ENCODE data around the gene GRK6.

The GRK6 gene

DNA sequence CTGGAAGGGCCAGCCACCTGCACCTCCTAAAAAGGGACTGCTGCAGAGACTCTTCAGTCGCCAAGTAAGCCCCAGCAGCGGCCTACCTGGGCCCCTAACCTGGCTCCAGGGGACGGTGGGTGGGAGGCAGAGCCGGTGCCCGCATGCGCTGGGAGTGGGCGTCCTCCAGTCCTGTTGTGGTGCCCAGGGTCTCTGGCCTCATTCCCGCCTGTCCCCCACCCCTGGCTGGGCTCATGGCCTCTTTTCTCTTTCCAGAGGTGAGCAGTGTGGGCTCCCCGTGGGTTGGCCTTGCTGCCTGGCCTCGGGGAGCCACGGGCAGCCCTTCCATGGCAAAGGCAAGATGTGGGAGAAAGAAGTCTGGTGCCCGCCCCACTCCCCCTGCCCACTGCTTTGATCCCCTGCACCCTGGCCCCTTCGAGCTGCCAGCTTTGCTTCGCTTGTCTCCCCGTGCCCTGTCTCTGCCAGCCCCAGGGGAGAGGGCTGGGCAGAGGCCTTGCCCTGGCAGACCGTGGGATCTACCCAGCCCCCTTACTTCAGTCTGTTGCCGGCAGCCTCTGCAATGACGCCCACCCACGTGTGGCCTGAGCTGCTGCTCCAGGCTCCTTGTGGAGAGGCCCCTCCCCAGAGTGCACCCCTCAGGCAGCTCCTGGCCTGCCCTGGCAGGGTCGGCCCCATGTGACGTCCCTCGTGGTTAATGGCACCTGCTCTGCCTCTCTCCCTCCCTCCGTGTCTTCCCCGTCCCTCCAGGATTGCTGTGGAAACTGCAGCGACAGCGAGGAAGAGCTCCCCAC is 14.7 kb downstream of the GRK6 start:
- no peak for DNase-seq

DNA sequence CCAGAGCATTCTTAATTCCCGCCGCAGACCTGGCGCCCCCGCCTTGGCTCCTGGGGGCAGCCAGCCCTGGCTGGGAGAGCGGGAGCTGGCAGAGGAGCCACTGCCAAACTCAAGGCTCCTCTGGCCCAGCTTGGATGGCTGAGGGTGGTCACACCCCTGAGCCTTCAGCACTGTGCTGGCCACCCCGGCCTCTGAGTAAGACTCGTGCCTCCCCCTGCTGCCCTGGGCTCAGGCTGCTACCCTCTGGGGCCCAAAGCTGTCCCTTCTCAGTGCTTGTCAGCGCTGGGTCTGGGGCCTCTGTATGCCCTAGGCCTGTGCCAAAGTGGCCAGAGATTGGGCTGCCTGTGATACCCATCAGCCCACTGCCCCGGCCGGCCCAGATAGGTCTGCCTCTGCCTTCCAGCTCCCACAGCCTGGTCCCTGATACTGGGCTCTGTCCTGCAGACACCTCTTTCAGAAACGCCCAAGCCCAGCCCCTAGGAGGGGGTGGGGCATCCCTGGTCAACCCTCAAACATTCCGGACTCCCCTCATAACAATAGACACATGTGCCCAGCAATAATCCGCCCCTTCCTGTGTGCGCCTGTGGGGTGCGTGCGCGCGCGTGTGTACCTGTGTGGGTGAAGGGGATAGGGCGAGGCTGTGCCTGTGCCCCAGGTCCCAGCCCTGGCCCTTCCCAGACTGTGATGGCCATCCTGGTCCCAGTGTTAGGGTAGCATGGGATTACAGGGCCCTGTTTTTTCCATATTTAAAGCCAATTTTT is 15.8 kb downstream of the GRK6 start:
- DNase-seq, result no peak

DNA sequence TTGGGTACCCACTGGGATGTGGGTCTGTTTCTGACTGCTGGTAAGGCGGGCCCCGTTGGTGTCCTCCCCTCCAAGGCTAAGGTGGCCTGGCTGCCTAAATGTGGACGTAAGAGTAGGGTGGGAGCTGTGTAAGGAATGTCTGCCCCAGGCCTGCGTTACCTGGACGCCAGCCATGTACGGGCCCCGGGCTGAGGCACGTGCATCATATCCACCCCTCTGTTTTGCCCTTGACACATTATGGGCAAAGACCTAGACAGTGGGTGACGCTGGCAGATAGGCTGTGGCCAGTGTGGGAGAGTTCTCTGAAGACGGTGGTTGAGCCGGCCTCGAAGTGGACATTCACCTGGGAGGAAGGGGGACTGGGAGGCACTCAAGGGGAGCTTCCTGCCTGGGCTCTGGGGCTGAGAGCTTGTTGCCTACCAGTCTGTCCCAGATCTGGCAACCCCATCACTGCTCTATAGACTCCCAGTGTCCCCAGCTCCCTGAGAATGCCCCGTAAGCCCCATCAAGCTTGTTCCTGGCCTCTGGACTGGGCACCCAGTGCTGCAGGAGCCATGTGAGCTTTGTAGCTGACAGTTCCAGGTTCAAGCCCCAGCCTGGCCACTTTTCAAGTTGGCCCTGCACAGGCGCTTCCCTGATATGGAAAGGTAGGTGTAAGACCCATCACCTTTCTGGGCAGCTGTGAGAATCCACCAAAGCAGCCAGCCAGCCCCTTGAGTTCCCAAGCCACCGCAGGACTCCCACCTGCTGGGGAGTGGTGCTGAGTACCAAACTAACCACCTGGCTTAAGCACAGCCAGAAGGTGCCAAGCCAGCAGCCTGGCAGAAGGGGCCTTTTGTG is 16.9 kb downstream of the GRK6 start:
- no peak for DNase-seq

DNA sequence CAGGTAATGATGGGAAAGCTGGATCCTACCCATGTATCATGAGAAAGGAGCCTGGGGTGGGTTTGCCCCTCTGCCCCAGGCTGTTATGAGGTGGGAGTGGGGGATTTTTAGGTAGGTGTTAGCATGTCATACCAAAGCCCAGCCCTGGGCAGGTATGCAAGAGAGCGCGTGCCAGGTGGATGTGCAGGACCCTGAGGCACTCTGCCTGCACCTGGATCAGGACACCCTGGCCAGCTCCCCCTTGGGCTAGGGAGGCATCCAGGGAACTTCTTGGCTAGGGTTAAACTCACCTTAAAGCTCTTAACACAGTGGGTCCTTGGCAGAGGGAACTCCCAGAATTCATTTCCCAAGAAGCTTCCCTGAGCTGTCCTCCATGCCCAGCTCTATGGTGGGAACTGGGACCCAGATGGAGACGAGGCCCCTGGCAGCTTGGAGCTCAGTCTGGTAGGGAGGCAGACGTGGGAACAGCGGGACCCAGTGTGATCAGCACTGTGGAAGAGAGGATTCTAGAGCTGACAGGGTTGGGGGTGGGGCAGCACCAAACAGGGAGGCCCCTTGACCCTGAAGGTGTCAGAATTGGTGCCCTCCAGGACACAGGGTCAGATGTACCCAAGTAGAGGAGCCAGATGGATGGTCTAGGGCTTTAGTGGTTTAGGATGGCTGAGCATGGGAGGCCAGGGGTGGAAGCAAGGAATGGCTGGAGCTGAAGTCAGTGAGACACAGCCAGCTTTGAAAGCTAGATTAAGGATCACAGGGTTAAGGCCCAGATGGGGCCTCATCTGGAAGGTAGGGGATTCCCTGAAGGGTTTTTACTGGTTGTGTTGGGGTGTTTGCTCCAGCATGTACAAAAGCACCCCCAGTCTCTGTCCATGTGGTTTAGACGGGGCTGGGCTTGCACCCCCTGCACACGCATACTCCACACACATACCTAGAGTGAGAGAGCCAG is 17.9 kb downstream of the GRK6 start:
- peak; percentile 8 for DNase-seq

DNA sequence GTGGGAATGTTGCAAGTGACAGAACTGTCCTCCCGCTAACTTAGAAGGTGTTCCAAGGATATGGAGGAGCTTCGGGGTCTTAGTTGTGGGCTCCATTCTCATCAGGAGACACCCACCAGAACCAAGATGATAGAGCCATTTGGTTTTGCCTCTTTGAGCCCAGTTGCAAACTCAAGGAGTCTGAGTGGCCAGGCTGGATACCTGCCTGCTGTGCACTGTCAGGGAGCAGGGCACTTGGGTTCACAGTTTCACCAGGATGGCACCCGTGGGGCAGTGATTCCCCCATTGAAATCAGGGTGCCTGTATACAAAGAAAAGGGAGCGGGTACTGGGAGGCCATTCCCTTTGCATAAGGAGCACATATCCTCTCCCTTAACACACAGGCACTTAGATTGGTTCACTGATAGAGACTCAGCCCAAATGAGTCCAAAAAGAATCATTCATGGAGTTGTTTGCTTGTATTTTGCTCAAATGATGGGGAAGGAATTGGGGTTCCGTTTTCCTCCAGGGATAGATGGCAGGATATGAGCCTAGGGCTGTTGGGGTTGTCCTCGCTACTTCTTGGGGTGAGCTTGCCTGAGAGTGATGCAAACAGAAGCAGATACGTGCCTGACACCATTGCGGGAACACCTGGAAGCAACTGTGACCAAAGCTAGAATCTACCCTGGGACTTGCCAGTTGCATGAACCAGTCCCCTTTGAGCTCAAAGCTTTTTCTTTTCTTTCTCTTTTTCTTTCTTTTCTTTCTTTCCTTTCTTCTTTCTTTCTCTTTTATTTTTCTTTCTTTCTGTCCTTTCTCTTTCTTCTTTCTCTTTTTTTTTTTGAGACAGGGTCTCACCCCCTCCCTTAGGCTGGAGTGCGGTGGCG is 18.8 kb downstream of the GRK6 start:
- peak; percentile 23 for DNase-seq

DNA sequence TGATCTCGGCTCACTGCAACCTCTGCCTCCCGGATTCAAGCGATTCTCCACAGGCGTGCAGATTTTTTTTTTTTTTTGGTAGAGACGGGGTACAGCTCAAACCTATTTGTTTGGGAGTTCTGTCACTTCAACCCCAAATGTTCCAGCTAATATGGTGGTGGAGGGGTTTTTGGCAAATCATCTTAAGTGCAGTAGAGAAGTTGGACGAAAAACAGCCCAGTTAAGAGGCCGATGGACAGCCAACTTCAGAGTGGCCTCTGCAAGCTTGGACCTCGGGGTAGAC is 19.4 kb downstream of the GRK6 start:
- no peak for DNase-seq

DNA sequence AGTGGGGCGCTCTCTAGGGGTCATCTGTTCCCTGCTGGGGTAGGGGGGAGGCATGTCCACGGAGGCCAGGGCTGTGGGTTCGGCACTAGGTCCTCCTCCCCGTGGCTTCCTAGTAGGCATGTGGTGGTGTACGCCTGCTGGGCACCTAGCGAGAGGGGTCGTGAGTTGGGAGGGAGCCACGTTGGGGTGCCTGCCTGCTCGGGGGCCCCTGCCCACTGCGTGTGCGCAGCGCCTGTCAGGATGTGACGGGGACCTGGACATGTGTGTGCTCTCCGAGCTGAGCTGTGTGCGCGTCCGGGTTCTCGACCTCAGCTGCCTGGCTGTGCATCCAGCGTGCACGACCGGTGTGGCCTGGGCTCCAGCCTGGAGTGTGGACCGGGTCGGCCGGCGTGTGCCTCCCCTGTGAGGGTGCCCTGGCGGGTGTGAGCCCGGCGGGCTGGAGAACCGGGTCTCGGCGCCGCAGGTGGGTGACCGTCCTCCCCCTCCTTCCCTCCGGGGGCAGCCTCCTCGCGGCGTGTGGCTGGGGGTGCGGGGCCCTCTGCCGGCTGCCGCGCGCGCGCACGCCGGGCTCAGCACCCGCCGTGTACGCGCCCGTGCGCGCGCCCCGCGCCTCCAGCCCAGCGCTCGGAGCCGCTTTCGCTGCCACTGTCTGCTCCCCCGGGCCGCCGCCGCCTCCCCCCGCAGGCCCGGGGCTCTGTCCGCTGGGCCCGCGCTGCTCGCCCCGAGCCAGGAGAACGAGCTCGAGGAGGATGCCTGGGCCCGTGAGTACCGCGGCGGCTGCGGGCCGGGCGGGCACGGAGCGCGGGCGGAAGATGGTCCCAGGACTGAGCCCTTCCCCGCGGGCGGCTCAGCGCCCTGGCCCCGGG is 20.0 kb downstream of the GRK6 start, which contains the start of gene PRR7:
TSS of gene PRR7 (plus strand) at position 615 of the 866 bp plus-strand sequence. CDS start 8,254 bp downstream, outside the sequence.
- peak; percentile 69 for DNase-seq

DNA sequence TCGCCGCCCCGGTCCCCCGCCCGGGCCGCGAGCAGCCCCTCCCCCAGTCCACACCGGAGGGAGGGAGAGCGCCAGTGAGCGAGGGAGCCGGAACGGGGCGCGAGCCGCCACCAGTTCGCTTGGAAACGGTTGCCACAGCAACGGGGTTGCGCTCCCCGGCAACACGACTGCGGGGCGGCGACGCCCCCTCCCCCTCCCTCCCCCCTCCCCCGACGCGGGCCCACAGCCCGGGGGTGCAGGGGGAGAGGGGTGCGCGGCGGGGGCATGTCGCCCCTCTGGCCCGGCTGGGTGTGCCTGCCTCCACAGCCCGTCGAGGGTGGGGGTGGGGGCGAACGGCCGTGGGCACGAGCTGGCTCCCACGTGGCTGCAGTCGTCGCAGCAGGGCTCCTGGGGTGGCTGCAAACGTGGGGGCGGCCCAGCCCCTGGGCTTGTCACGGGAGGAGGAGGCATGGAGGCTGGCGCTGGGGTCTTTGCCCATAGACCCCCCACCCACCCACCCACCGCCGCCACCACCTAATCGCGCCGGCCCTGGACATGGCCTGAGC is 20.7 kb downstream of the GRK6 start:
- peak; percentile 65 for DNase-seq

DNA sequence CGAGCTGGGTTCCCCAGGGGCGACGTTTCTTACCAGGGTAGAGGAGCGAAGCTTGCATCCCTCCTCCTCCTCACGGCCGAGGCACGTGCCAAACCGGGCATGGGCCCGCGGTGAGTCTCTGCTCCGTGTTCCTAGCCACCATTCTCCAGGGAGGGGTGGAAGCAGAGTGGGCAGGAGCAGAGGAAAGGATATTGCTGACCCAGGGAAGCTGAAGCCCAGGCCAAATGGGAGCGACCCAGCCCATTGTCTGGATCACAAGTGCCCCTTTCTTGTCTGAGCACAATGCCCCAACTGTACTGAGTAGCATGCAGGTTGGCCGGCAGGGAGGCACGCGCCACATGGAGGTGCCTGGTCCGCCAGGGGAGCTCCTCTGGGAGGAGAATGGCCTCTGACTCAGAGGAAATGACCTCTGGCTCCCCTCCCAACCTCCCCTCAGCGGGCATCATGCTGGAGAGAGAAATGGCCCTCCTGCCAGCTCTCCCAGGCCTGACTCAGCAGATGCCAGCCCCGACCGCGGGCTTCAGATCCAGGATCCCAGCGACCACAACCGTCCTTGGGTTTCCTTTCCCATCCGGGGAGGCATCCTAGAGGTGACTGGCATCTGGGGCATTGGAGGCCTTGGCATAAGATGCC is 21.3 kb downstream of the GRK6 start:
- DNase-seq, result no peak

DNA sequence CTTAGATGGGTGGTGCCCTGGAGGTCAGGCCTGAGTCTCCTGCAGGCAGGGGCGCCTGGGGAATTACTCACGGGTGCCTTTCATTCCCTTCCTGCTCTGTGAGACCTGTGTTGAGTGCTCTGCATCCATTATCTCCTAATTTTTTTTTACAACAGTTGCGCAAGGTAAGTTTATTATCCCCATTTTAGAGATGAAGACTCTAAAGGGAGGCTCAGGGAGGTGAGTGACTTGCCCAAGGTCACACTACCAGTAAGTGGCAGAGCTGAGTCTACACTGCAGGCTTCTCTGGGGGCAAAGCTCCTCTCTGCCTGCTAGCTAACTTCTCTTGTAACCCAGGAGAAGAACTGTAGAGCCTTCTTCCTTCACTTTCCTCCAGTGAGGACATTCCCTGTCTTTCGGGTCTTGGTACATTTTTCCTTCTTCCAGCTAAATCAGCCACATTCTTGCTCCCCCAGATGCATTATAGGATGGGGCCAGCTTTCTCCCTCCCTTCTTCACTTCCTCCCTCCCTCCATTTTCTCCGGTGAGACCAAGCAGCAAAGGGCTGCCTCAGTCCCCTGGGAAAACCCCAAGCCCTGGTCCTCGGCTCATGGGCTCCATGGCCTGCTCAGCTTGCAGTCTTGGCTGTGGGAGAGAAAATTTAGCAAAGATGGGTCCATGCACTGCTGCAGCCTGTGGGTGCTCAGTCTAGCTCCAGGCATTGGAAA is 21.9 kb downstream of the GRK6 start:
- no peak for DNase-seq

DNA sequence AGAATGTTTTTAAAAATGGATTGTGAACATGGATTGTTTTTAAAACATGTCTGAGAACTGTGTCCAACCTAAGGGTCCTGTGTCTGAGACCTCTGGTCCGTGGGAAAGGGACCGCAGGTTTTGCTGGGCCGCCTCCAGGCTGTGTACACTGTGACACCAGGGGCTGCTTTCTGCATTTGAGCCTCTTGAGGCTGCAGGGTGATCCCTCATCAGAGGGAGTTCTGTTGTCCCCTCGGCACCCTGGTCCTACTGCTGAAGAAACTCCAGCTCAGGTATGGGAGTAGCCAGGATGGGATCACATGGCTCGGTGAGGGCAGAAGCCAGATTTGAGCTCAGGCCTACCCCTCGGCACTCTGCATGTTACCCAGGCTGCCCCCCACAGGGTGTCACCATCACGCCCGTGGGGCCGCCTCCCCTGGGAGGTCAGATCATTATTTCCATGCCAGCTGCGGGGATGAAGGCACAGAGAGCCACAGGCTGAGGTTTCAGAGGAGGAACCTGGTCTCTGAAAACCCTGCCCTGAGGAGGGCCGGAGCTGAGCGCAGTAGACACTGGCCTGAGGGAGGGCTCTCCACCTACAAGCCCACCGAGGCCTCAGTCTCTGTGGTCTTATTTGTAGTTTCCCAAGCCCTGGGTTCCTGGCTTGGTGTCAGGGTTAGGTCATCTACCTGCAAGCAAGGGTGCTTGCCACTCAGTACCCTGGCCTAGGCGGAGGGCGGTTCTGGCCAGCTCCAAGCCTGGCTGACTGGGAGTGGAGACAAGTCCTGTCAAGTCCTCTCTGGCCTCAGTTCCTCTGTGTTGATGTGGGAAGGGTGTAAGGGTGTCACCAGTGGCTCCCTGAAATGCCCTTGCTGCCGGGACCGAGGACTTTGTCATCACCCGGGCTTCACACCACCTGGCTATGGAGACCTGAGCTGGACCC is 22.9 kb downstream of the GRK6 start:
- no peak for DNase-seq

DNA sequence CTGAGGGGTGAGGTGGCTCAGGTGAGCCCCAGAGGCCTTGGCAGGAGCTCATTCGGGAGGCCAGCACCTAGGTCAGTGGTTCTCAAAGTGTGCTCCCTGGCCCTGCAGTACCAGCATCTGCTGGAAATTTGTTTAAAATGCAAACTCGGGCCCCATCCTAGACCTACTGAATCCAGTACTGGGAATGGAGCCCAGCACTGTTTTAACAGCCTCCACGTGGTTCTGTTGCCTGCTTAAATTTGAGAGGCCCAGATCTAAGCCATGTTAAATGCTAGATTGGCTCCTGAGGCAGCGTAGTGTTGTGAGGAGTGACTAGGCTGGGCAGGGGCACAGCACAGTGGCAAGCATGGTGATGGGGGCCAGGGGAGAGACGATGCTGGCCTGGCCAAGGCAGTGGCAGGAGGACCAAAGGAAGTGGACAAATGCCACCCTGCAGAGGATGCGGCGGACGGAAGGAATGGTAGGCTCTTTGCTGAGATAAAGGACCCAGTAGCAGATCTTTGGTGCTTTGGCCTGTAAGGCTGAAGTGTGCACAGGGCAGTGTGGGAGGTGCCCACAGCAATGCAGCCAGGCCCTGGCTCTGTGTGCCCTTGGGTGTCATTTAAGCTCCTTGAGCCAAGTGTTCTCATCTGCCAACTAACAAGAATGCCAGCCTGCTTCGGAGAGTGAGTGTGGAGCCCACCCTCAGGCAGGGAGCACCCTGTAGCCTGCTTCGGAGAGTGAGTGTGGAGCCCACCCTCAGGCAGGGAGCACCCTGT is 24.4 kb downstream of the GRK6 start:
- no peak for DNase-seq

DNA sequence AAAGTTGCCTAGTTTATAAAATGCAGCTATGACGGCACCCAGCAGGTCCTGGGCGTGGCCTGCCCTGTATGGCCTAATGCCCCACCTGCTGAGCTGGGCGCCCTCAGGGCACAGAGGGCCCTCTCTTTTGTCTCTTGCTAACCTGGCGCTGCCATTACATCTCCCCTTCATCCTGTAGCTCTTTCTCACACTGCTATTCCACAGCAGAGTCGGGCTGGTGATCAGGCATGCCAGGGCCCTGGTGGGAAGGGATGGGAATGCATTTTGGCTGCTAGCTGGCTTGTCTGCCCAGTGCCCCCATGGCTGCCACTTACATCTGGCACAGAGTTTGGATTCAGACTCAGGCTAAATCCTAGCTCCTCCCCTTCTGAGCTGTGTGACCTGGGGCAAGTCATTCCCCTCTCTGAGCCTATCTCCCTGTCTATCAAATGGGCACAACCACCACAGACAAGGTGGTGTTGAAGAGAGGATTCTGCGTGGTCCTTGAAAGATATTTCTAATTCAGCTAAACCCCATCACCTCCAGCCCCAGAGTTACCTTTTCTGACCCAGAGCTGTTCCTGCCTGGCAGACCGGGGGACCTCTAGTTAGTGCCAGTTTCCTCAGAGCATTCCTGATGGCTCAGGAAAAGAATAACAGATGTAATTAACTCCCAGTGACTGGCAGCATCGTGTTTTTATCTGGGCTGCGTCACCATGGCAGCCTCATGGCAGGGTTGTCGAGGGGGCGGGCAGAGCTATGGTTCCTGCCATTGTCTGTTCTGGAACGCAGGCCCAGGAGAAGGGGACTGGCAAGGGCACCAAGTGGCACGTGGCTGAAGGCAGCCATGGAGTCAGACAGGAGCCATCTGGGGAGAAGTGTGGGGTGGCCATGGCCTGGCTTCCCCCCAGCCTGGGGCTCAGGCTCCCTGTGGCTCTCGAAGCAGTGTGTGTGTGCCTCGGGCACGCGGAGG is 26.5 kb downstream of the GRK6 start:
- DNase-seq, result no peak

DNA sequence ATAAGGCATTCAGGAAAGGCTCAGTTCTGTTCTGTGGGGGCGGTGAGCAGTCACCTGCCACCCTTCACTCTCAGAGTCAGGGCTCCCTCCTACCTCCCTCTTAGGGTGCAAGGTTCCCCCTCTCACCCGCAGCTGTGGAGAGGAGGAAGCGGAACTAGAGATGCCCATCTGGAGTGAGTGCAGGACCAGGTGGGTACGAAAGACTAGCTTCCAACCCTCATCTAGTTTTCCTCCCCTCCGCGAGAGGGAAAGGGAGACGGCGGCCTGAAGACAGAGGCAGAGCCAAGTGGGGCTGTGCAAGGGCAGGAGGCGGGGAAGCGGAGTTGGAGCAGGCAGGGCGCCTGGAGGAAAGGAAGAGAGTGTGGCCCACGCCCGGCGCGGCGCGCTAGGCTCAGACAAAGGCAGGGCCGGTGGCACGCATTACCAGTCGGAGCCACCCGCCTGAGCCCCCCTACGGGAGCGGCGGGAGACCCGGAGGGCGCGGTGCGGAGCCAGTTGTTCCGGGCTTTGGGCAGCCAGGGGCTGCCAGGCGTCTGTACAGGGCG is 27.4 kb downstream of the GRK6 start:
- no peak for DNase-seq

DNA sequence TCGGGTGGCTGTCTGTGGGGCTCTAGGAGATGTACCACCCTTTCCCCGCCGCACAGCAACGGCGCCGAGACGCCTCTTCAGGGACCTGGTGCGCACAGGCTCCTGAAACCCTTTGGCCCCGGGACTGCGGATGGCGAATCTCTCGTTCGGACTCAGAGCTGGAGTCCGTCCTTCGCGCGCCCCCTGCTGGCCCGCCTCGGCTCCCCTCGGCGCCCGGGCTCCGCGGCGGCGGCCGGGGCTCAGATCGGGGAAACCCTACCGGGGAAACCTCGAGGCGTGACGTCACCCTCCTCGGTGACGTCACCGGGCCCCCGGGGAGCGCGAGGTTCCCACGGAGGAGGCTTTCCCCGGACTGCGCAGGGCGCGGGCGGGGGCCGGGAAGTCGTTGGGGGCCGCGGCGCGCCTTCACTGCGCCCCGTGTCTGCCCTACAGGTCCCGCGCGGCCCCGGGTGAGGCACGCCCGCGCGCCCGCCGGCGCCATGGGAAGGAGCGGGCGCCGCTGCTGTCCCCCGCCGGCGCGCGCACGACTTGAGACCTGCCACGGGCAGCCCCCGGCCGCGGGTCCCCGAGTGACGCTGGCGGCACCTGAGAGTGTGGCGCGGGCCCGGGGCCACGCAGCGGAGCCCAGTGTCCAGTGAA is 28.0 kb downstream of the GRK6 start:
- peak; percentile 93 for DNase-seq

Data from stimulated activated CD4-positive, alpha-beta T cell treated with anti-CD3 and anti-CD28 coated beads, Interleukin-4, amount 100 ng/mL, for 24 hours (primary cell).